ENCODE data around the gene ILF3.
"Not testable (repeated sequence)": the region's sequence is repeated elsewhere in the genome, so short reads cannot be mapped to it uniquely, and the experiment has no call there.

ILF3 gene

DNA sequence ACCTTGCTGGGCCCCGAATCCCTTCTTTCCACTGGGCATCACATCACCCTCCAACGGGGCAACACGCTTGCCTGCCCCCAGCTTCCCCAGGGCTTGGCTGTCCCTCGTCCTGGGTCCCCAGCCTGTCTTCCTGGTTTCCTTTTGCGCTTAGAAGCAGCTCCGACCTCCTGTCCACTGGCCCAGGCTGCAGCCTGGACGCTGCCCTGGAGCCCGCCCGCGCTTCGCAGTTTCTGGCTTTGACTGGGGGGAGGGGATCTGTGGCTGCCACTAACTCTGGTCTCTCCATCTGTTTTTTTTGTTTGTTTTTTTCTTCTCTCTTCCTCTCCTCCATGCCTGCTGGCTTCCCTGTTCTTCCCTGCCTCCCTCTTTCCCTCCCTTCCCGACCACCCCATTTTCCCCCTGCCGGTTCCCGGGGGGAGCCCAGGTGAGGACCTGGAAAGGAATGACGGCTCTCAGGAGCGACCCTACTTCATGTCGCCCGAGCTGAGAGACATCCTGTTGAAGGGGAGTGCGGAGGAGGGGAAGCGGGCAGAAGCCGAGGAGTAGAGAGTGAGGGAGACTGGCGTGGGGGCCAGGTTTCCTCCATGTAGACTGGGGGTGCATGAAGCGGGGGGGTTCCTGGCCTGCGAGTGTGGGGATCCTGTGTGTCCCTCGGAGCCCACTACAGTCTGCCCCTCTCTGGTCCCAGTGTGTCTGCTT, 11.5 kb upstream of the ILF3 start:
- no peak for DNase-seq (ENCODE audit: low read depth)

DNA sequence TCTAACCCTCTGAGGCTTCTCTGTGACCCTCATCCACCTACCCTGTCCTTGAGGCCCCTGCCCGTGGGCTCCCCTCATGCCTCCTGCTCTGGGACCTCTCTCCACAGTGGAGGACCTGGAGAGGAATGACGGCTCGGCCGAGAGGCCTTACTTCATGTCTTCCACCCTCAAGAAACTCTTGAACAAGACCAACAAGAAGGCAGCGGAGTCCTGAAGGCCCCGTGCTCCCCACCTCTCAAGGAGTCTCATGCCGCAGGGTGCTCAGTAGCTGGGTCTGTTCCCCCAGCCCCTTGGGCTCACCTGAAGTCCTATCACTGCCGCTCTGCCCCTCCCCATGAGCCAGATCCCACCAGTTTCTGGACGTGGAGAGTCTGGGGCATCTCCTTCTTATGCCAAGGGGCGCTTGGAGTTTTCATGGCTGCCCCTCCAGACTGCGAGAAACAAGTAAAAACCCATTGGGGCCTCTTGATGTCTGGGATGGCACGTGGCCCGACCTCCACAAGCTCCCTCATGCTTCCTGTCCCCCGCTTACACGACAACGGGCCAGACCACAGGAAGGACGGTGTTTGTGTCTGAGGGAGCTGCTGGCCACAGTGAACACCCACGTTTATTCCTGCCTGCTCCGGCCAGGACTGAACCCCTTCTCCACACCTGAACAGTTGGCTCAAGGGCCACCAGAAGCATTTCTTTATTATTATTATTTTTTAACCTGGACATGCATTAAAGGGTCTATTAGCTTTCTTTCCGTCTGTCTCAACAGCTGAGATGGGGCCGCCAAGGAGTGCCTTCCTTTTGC, 10.8 kb upstream of the ILF3 start:
- DNase-seq (ENCODE audit: low read depth): no peak

DNA sequence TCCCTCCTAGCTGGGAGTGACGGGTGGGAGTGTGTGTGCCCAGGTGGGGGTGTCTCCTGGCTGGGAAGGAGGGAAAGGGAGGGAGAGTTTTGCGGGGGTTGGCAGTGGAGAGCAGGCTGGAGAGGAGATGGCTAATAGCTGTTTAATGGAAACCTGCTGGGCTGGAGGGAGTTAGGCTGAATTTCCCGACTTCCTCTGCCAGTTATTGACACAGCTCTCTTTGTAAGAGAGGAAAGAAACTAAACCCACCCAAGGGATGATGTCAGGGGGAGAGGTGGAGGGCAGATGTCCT, 10.2 kb upstream of the ILF3 start:
- no peak for DNase-seq (ENCODE audit: low read depth)

DNA sequence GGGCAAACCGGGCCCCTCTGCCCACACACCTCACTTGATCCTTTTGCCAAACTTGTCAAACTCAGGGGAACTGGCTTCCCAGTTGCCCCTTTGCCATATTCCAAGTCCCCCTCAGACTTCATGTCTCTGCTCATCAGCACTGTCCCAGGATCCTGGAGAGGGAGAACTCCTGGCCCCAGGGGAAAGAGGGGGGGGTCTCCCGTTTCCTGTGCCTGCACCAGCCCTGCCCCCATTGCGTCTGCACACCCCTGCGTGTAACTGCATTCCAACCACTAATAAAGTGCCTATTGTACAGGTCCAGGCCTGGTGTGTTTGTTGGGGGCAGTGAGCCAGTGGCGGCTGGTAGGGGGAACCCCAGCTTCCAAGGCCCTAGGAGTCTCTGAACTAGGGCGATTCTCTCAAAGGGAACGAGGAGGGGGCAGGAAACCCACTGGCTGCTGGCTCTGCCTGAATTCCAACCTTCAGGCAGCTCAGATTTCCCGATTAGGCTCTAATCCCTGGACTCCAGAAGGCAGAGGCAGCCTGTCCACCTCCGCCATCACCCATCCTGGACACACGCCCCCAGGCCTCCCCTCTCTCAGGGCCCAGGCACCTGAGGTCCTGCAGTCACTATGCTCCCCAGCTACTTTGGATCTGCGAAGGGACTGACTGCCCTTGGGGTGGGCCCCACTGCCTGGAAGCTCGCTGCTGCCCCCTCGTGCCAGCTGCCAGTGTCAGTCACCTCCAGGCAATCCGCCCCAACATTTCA, 9.7 kb upstream of the ILF3 start:
- DNase-seq (ENCODE audit: low read depth): peak; percentile 73

DNA sequence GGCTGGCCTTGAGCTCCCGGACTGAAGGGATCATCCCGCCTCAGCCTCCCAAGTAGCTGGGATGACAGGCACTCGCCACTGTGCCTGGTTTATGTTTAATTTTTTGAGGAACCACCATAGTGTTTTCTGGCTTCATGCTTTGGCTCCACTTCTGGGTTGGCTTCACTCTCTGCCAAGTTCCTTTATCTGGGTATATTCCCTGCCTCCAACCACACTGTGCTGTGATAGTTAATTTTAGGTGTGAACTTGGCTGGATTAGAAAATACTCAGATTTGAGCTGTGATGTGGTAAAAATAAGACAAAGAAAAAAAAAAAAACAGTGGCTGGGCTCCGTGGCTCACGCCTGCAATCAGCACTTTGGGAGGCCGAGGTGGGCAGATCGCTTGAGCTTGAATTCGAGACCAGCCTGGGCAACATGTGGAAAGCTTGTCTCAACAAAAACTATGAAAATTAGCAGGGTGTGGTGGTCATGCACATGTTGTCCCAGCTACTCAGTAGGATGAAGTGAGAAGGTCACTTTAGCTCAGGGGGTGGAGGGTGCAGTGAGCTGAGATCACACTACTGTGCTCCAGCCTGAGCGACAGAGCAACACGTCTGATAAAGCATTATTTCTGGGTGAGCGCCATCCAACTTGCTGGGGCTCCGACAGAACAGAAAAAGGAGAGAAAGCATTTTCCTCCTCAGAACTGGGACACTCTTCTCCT, 7.5 kb upstream of the ILF3 start:
- no peak for DNase-seq (ENCODE audit: low read depth)

DNA sequence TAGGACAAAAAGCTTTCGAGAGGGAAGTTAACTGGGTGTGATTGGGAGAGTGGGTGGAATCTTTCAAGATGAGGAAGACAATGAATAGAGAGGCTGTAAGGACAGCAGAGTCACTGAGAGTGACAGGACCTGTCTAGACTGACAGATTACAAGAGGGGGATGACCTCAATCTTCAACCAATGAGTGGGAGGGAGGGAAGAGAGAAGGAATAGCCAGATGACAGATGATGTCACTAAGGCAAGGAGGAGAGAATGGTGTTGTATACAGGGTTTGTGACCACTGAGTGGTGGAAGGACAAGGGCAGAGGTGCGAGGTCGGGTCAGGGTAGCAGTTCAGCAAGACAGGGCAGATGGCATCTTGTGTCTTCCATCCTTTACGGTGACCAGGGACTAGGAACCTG, 5.8 kb upstream of the ILF3 start:
- DNase-seq (ENCODE audit: low read depth): no peak

DNA sequence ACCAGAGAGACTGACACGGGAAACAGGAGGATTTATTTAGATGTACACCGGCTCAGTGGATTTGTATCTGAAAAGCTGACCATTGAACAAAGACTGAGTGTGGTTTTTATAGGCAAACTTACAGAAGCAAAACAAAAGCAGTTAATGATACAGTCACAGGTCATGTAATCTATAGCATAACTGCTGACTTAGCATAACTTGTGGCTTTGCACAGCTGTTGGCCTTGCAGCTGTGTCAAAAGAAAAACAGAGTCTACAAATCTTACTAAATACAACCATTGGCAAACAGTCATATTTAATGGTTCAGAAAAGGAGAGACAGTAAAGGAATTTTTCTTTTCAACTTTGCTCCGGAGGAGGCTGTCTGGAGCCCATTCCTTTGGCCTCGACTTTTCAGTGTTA, 2.3 kb upstream of the ILF3 start:
- DNase-seq (ENCODE audit: low read depth): no peak

DNA sequence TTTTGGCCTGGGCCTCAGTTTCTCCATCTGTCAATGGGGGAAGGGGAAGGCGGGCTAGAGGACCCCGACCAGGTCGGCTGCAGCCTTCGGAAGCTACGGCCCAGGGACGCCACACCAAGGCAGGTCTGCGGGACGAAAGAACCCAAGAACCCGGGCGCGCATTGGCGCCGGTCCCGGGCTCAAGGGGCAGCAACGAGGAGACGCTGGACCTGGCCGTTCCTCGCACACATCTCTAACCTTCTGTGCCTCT, 739 bp upstream of the ILF3 start:
- no peak for DNase-seq (ENCODE audit: low read depth)

DNA sequence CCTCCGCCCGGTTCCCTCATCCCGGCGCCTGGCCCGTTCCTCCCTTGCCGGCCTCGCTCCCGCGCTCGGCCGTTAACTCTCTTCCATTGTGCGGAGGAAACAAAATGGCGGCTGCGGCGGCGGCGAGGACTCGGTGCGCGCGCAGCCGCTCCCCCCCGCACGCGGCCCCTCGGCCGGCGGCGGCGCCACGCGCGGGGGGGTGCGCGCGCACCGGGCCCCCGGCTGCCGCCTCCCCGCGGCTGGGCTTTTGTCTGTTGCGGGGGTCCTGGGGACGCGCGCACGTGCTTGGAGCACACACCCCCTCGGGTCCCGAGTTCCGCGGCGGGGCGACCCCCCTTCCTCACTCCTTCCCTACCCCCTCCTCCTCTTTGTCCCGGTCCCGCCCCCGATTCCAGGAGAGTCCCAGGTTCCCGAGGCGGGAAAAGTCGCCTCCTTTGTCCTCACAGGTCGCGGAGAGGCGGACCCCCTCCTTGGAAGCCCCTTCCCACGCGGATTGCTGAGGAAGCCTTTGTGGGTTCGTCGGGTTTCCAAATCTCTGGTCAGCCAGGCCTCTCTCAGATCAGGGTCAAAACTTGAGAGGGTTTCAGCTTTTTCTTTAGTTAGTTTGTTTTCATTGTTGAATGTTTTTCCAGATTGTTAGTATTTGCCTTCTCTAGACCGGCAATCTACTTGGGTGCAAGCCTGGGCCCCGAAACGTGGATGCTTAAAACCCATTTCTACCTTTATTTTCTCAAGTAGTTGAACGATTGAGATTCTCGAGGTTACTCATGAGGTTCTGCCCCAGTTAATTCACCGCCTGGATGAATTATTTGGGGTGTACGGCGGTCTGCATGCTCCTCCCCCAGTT, 687 bp downstream of the ILF3 start:
- DNase-seq (ENCODE audit: low read depth): peak; percentile 52

DNA sequence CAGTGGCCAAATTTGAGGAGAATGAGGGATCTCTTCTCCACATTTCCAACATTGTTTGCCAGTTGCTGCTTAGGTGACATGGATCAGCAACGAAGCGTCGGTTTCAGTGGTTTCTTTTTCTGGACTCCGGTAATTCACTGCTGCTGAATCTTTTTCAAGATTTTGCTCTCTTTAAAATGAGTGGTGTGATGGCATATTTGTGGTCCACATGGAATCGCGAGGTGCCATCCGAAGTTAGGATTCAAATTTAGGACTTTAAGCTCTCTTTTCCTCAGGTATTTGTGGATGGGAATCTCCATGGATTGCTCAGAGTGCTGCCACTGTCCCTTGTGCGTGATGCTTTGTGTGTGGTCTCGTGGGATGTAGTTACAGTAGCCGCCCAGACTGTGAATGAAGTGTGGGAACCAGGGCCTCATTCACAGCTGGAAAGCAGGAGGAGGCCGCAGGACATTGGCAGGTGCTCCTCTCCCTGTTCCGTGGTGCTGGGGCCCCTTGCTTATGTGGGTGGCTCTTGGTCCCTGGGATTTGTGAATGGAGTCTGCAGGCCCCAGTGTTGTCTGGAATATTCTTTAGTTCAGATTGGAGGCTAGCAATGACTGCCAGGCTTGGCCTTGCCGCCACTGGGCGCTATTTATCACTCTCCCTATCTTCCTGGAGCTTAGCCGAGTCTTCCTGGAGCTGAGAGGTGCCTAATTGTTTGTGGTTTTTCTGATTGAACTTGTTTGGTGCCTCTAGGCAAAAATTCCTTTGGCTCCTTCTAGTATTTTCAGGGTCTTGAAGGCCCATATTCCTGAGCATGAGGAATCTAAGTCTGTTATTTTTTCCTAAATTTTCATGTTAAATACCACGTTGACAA, 1.5 kb downstream of the ILF3 start:
- no peak for DNase-seq (ENCODE audit: low read depth)

DNA sequence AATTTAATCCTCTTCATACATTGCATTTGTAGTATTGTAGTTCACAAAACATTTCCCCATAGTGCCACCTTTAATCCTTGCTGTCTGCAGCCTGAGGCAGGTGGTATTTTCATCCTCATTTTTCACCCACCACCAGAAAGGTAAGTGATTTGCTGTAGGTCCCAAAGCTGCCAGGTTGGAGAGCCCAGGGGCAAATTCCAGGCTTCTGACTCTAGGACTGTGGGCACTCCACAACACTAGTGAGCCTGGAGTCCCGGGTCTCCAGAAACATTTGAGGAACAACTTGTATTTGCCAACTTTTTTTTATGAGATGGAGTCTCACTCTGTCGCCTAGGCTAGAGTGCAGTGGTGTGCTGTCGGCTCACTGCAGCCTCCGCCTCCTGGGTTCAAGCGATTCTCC, 6.2 kb downstream of the ILF3 start:
- no peak for DNase-seq (ENCODE audit: low read depth)

DNA sequence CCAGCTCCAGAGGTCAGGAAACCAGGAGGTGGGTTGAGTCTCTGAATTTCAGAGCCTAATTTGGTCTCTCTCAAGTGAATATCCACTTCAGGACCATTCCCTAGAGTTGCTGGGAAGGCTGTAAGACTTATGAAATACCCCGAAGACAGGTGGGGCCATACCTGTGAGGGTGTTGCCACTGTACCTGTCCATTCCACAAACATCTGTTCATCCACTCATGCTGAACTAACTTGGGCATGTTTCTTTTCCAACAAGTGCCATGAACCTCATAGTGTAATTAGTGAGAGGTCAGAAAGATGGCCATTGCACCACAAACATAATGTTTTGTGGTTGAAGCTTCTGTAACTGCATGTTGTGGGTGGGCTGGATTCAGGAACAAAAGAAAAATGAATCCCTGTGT, 7.8 kb downstream of the ILF3 start:
- DNase-seq (ENCODE audit: low read depth): no peak

DNA sequence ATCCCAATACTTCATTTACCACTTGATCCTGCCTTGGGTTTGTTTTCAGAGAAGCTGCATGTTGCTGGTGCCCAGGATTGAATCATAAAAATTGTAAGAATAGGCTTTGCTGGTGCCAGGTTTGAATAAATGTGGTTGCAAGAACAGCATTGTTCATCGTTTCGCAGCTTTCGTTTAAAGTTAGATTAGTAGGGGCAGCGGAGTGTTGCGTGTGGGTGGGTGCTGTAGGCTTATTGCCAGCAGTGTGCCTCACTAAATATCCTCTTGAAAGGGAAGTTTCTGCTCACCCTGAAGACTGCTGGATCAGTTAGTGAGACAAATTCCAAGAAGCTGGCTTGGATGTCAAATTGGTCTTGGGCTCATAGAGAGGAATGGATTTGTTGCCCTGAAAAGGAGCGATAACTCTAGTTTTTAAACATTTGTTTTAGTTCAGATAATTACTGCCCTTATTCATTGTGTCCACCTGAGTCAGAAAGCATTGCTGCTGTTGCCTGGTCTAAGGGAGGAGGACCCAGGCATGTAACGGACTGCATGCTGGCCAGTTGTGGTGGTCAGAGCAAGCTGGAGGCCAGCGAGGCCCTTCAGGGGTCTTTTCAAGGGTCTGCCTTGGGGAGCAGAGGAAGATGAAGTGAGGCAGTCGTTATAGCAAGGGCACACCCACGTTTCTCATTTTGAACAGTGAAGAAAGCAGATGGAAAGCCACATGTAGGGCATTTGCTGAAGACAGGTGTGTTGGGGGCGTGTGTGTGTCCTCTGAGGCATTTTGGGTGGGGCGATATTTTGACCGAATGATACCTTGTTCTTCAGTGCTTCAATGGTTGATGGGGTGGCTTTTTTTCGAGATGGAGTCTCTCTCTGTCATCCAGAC, 8.5 kb downstream of the ILF3 start:
- no peak for DNase-seq (ENCODE audit: low read depth)

DNA sequence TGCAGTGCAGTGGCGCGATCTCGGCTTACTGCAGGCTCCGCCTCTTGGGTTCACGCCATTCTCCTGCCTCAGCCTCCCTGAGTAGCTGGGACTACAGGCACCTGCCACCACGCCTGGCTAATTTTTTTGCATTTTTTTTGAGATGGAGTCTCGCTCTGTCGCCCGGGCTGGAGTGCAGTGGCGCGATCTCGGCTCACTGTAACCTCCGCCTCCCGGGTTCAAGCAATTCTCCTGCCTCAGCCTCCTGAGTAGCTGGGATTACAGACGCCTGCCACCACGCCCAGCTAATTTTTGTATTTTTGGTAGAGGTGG, 9.1 kb downstream of the ILF3 start:
- DNase-seq (ENCODE audit: low read depth): not testable (repeated sequence)

DNA sequence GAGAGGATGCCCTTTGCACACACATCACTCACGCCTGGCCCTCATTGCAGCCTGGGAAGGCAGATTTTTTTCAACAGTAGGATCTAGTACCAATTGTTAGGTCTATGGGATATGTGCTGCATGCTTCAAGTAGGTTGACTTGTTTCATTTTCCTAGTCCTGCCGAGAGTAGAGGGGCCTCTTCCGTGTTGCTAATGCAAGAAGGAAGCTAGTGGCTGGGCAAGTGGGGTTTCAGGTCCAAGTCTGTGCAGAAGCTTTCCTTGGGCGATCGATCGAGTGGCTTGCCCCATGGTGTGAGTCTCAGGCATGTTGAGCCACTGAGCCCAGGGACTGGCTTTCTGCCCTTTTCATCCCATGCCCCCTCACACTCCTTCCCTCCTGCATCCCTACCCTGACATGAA, 13.7 kb downstream of the ILF3 start:
- DNase-seq (ENCODE audit: low read depth): no peak

DNA sequence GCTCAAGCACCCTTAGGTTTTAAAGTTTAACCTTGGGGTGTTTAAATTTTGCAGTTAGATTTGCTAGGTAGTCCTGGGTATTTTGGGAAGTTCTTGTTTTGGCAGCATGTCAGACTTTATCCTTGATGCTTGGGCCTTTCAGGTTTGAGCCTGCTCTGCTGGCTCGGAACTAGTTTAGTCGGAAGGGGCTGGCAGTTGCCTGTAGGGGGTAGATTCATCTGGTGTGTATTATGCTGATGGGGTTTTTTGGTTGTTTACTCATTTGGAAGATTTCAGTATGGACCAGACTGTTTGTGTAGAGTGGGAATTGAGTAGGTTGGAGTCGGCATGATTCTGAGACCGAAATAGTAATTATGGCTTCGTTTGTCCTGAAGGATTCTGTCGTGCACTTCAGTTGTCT, 15.1 kb downstream of the ILF3 start:
- DNase-seq (ENCODE audit: low read depth): no peak

DNA sequence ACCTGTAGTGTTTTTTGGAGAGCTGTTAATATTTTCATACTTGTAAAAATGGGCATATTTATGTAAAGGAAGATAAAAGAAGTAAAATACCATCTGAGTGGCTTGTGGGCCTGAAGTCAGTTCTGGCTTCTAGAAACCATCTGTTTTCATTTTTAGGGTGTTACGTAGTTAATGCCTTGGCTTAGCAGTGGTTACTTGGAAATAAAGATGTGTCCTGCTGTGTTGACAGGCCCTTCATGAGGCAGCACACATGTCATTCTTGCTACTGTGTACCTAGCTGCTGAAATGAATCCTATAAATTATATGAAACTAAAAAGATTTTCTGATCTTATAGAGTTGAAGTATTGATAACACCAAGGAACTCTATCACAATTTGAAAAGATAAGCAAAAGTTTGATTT, 16.0 kb downstream of the ILF3 start:
- DNase-seq (ENCODE audit: low read depth): no peak

DNA sequence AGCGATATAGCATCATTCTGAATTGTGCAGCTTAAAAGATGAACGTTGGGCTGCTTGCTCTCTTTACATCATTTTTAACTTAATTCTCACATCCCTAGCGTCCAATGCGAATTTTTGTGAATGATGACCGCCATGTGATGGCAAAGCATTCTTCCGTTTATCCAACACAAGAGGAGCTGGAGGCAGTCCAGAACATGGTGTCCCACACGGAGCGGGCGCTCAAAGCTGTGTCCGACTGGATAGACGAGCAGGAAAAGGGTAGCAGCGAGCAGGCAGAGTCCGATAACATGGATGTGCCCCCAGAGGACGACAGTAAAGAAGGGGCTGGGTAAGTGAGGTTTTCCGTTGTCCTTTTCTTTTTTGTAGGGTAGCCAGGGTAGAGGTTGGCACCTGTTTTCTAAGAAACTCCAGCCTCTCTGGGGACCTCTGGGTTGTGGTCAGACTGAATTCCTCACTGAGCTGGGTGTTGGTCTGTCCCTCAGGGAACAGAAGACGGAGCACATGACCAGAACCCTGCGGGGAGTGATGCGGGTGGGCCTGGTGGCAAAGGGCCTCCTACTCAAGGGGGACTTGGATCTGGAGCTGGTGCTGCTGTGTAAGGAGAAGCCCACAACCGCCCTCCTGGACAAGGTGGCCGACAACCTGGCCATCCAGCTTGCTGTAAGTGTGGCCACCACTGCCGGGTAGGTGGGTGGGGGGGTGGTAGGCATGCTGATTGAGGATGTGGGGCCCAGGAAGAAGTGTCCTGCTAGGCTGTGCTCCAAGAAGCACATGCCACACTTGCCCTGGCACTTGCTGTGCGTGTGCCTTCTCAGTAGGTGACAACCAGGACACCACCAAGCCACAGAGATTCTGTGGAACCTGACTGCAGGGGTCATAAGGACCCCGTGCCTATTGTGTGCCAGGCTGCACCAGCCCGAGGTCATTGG, 17.0 kb downstream of the ILF3 start:
- no peak for DNase-seq (ENCODE audit: low read depth)

DNA sequence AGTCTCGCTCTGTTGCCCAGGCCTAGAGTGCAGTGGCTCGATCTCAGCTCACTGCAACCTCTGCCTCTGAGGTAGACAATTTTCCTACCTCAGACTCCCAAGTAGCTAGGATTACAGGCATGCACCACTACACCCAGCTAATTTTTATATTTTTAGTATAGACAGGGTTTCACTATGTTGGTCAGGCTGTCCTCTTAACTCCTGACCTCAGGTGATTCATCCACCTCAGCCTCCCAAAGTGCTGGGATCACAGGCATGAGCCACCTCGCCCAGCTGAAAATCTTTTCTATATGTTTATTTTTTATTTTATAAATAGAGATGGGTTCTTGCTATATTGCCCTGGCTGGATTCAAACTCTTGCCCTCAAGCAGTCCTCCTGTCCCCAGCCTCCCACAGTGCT, 17.8 kb downstream of the ILF3 start:
- not testable (repeated sequence) for DNase-seq (ENCODE audit: low read depth)
